Body of pancreas (tissue), 4 donors: Measurements from ENCODE around the gene CCDC91.

Source experiments
- CTCF ChIP-seq, 7 experiments: fragments of 450-650 bp in 4 of 7; fragments of 200-600 bp in 3 of 7; sonication (generic) in 3 of 7; IDR thresholded peaks; one replicate each; pipeline ENCODE4 v1.5.1; 2016 to 2019; ENCODE audit warnings: antibody characterized with exemption in 7 of 7
- POLR2A ChIP-seq, 3 donors: fragments of 450-650 bp; IDR thresholded peaks; one replicate each; pipeline ENCODE4 v1.6.1; 2016; ENCODE audit warnings: antibody characterized with exemption in 3 of 3, mild to moderate bottlenecking in 2 of 3

- TF ChIP-seq CTCF (IDR thresholded peaks at IDR 0.05) (no peak), POLR2A (IDR thresholded peaks at IDR 0.05) (no peak)
Observed at GRCh38 chr12:28189784-28190320, 404 bp upstream of the CCDC91 start.
